Left renal pelvis (tissue), 4 donors: ENCODE data around the gene TNFSF4. TPM values are rescaled to one million over a fixed set of nuclear protein-coding genes. Genes with fewer than 3 reads are reported as not detected.
"Not testable (repeated sequence)": the region's sequence is repeated elsewhere in the genome, so short reads cannot be mapped to it uniquely, and the experiment has no call there.

Experiments
- DNase-seq, 4 donors: peaks; one replicate each; pipeline ENCODE4 v3.0.0-alpha.2; 2013; ENCODE audit warnings: low read depth in 4 of 4, low spot score in 3 of 4
- polyA plus RNA-seq, 4 donors: library from polyadenylated mRNA; unstranded; fragments of 120-200 nt; gene quantifications; one replicate each; pipeline ENCODE4 v1.2.1, GENCODE V29; 2013; ENCODE audit not compliant: insufficient read length in 4 of 4

Gene TNFSF4
- polyA plus RNA-seq, 4 donors: 1.2 to 2.0 (median 1.6) TPM

DNA sequence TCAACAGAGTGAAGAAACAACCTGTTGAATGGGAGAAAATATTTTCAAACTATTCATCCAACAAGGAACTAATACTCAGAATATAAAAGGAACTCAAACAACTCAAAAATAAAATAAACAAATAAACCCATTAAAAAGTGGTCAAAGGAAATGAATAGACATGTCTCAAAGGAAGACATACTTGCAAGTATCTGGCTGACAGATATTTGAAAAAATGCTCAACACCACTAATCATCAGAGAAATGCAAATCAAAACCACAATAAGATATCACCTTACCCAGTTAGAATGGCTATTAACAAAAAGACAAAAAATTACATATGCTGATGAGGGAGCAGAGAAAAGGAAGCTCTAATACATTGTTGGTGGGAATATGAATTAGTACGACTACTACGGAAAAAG is 38.2 kb downstream of the TNFSF4 start:
- DNase-seq: no peak

DNA sequence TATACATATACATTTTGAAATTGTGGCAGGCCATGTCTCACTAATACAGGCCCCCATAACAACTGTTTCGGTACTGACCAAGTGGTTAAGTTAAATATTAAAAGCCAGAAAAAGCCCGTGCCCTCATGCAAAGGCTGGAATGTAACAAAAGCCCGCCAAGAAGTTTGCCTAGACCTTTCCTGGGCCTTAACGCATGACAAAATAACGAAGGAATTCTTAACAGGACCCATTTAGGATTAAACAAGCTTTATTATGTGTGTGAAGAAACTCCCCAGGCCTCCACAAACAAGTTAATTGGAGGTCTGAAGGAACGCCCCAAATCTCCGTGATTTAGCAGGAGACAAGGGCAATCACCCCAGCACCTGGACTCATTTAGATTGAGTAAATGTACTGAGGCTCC is 42.4 kb downstream of the TNFSF4 start:
- DNase-seq: no peak

- DNase-seq: no peak
These were observed 43.0 kb downstream of the TNFSF4 start for GRCh38 chr1:173164178-173164577.

DNA sequence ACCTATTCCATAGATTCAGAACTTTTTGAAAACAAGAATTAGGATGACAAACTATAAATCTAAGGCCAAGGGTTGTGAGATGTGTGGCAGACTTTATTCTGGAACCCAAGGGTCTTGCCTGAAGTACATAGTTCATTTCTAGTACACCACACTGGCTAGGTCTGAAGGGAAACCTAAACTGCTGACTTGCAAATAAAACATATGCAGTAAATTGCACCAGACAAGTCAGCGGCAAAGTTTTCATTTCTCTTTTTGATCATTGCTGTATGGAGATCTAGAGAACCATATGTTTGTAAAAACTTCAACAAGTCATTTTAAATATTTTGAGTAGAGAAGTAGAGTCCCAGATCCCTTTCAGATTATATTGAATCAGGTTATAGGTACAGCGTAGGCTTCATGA is 43.9 kb downstream of the TNFSF4 start:
- no peak for DNase-seq

DNA sequence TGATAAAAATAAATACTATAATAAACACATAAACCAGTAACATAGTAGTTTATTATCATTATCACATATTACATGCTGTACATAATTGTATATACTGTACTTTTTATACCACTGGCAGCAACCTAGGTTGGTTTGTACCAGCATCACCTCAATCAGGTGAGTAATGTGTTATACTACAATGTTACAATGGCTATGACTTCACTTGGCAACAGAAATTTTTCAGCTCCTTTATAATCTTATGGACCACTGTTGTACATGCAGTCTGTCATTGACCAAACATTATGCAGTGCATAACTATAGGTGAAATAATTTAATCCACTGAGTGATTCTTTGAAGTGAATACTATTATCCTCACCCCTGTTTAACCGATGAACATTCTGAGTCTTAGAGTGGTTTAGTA is 44.5 kb downstream of the TNFSF4 start:
- DNase-seq: no peak

GRCh38 chr1:173161510-173162221 is 45.5 kb downstream of the TNFSF4 start:
- DNase-seq: no peak

DNA sequence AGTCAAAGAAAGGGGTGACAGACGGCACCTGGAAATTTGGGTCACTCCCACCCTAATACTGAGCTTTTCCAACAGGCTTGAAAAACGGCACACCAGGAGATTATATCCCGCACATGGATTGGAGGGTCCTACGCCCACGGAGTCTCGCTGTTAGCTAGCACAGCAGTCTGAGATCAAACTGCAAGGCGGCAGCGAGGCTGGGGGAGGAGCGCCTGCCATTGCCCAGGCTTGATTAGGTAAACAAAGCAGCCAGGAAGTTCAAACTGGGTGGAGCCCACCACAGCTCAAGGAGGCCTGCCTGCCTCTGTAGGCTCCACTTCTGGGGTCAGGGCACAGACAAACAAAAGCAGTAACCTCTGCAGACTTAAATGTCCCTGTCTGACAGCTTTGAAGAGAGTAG is 53.2 kb downstream of the TNFSF4 start:
- not testable (repeated sequence) for DNase-seq

DNA sequence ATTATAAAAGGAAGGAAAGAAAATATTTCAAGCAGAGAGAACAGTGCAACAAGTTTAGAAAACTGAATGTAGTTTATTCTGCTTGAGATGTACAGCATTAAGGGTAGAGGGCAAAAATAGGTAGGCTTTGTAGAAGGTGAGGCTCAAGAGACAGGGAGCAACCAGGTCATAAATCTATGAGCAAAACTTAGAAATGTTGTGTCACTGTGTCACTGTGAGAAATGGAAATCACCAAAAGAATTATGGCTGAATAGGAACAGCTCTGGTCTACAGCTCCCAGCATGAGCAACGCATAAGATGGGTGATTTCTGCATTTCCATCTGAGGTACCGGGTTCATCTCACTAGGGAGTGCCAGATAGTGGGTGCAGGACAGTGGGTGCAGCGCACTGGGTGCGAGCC is 53.6 kb downstream of the TNFSF4 start:
- no peak for DNase-seq

GRCh38 chr1:173152598-173152997 is 54.5 kb downstream of the TNFSF4 start:
- DNase-seq: no peak

GRCh38 chr1:173150795-173151194 is 56.3 kb downstream of the TNFSF4 start:
- DNase-seq: no peak

GRCh38 chr1:173149887-173150286 is 57.2 kb downstream of the TNFSF4 start:
- DNase-seq: no peak

GRCh38 chr1:173148971-173149370 is 58.2 kb downstream of the TNFSF4 start:
- DNase-seq: no peak

DNA sequence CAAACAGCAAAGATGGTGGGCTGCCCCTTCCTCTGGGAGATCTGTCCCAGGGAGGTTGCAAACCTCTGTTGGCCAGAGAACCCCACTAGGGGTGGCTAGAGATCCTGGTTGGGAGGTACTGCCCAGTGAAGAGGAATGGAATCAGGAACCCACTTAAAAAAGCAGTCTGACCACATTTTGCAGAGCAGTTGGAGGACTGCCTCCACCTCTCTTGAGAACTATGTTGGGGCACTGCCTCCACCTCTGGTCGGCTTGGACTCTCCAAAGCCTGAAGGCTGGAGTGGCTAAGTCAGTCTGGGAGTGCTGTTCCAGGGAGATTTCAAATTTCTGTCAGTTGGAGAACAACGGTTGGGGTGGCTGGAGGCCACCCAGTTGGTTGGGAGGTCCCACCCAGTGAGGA is 58.6 kb downstream of the TNFSF4 start:
- DNase-seq: no peak

DNA sequence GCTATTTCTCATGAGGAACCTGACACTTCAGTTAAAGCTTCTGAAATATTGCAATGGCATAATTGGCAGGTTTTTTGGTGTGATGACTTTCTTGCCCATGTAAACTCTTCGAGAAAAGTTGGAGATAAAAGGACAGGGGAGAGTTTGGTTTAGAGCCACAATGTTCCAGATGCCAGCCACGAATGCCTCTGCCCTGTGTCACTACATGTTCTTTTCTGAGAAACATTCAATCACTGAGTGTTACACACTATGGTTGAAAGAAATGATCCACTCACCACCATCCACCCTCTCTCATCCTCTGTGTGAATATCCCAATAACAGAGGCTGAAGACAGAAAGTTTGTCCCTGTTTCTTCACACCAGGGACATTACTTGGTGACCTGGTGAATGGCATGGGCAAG is 66.4 kb downstream of the TNFSF4 start:
- DNase-seq: no peak

GRCh38 chr1:173139706-173140105 is 67.4 kb downstream of the TNFSF4 start:
- DNase-seq: no peak

- DNase-seq: no peak
These were observed 69.9 kb downstream of the TNFSF4 start for GRCh38 chr1:173137107-173137706.

DNA sequence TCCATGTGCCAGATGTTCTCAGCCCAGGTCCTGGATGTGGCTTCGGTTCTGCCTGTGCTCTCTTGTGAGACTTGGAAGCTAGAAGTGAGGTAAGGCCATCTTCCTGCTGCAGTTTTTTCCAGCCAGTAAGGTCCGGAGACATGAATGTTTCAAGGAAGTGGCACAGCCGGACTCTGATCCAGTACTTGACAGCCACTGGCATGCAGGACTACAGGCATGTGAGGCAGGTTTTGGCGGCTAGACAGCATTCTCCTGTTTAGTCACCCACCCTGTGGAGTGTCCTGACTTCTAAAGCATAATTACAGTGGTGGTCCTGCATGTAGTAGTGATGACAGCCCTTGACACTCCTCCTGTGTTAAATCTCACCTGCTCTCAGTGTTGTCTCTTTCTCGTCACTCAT is 72.3 kb downstream of the TNFSF4 start:
- no peak for DNase-seq

DNA sequence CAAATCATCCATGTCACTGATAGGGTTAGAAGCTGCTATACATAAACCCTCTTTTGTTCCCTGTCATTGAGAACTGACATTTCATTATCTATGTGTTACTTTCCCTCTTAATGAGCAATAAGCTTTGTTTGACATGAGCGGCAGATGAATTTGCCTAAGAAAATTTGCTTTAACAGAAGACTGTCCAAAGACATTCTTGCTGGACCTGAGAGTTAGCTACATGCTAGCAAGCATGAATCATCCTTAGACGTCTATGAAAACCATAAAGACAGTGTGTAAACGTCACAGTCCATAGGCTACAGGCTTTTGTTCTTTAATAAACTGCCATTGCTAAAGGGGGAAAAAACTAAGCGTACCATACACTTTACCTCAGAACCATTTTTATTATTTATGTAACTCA is 73.1 kb downstream of the TNFSF4 start:
- DNase-seq: no peak

Other genes with a start within 250 kb of the TNFSF4 start
- gene TNFSF18, start 156.4 kb downstream of the TNFSF4 start, polyA plus RNA-seq: under 1 TPM; 0.12 to 0.44 (median 0.17) TPM